ENCODE data around the gene ZGPAT. TPM values are rescaled to one million over a fixed set of nuclear protein-coding genes. Genes with fewer than 3 reads are reported as not detected.

ZGPAT gene
- total RNA-seq, 1 donor, result 11.8 TPM

- no peak for DNase-seq (ENCODE audit: low read depth)
Observed at GRCh38 chr20:63685269-63686026, 22.4 kb upstream of the ZGPAT start.

DNA sequence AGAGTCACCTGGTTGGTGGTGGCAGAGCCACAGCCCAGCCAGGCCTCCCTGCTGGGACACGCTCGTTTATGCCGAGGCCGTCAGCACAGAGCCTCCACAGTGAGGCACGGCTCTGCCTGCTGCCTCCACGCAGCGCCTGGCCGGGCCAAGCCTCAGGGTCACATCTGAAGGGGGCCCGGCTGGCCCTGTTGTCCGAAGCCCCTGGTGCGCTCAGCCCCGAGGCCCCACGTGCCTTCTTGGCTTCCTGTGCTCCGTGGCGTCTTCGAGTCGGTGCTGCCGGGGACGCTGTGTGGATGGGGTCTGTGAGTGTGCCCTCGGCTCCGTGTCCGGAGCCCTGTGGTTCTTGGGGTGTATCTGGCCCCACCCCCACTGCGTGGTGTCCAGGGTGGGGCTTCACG, 21.7 kb upstream of the ZGPAT start:
- no peak for DNase-seq (ENCODE audit: low read depth)
- H3K4me3 ChIP-seq (ENCODE audit: low read depth, low read length), result no peak overlapping the region
- no peak for TF ChIP-seq CTCF (IDR thresholded peaks at IDR 0.05; ENCODE audit: insufficient read depth, low read length)

More at GRCh38 chr20:63685269-63686026, 22.4 kb upstream of the ZGPAT start:
- TF ChIP-seq CTCF (IDR thresholded peaks at IDR 0.05; ENCODE audit: insufficient read depth, low read length), result no peak
- no peak overlapping the region for H3K4me3 ChIP-seq (ENCODE audit: low read depth, low read length)

DNA sequence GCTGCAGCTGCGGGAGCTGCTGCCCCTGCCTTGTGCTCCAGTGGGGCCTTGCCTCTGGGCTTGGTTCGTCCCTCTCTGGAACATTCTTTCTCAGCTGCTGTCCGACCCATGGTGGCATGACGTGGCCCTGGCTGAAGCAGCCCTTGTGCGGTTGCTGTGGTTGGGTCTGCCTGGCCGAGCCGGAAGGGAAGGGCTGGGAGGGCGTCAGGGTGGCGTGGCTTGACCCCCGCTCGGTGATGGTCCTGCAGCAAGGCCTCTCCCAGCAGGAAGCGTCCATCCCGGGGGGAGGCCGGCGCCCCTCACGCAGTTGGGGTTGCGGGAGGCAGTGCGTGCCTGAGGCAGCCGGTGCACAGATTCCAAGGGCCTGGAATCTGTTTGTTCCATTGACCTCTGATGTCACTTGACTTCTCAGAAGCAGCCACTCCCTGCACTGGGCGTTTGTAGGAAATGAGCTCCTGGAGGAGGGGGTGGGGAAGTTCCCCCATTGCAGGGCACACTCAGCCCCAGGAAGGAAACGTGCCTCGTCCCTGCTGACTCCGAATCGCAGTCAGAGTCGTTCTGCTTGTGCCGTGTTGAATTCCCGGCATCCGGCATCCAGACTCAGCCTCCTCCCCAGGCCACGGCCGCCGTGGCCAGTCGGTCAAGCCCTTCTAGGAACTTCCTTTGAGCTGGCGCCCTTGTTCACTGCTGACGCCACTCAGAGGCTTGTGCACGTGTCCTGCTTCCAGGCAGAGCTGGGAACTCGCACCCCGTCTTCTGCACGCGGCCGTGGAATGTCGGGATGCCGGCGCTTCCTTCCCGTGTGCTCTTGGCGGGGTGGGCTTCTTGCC, 21.1 kb upstream of the ZGPAT start:
- H3K4me3 ChIP-seq (ENCODE audit: low read depth, low read length), result no peak overlapping the region
- no peak for TF ChIP-seq CTCF (IDR thresholded peaks at IDR 0.05; ENCODE audit: insufficient read depth, low read length)
- peak; percentile 92 for DNase-seq (ENCODE audit: low read depth)

DNA sequence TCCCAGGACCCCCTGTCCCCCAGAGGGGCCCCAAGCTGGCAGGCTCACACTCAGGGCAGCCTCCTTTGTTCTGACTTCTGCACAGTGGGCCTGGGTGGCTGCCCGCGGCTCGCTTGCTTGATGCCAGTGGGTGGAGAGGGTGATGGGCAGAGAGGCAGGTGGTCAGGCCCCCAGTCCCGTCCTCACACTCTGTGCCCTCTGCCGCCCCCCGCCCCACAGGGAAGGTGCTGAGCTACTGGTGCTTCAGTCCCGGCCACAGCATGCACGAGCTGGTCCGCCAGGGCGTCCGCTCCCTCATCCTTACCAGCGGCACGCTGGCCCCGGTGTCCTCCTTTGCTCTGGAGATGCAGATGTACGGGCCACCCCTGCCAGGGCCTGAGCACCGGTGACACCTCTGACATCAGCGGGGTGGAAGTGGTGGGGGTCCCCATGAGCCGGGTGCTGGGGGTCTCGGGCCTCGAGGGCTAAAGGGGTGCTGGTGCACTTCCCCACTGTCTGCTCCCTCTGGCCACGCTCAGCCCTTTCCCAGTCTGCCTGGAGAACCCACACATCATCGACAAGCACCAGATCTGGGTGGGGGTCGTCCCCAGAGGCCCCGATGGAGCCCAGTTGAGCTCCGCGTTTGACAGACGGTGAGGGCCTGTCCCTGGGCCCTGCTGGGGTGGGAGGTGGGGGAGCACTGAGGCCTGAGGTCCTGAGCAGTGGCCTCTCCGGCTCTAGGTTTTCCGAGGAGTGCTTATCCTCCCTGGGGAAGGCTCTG, 20.2 kb upstream of the ZGPAT start:
- no peak for DNase-seq (ENCODE audit: low read depth)
- no peak for TF ChIP-seq CTCF (IDR thresholded peaks at IDR 0.05; ENCODE audit: insufficient read depth, low read length)
- H3K4me3 ChIP-seq (ENCODE audit: low read depth, low read length), result no peak overlapping the region

- DNase-seq (ENCODE audit: low read depth), result no peak
- no peak for TF ChIP-seq CTCF (IDR thresholded peaks at IDR 0.05; ENCODE audit: insufficient read depth, low read length)
- no peak overlapping the region for H3K4me3 ChIP-seq (ENCODE audit: low read depth, low read length)
Observed at GRCh38 chr20:63688228-63689045, 19.4 kb upstream of the ZGPAT start.
